KG1 (cell line): ENCODE measurements around the gene NFKBIE.
"Not testable (repeated sequence)": the region's sequence is repeated elsewhere in the genome, so short reads cannot be mapped to it uniquely, and the experiment has no call there.

ENCODE experiments used
- DNase-seq: peaks from one replicate; lab custom pipeline; 2025; lab: John Stamatoyannopoulos, UW

NFKBIE gene

DNA sequence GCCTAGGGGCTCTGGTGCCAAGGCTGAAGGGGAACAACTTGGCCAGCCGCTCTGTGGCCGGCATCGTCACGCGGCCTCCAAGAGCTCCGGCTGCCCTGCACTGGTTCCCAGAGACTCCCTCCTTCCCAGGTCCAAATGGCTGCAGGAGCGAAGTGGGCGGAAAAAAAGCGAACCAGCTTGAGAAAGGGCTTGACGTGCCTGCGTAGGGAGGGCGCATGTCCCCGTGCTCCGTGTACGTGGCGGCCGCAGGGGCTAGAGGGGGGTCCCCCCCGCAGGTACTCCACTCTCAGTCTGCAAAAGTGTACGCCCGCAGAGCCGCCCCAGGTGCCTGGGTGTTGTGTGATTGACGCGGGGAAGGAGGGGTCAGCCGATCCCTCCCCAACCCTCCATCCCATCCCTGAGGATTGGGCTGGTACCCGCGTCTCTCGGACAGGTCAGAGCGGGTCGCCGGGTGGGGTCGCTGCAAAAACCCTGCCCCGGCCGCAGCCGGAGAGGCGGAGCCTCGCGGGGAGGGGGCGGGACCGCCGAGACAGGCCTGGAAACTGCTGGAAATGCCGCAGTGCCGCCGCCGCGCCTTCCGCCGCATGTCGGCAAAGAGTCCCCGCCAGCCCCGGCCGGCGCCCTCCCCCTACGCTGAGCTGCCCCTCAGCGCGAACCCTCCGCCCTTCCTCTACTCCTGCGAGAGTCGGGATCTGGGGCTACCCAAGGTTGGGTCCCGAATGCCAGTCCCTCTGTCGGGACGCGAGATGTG, 19.3 kb downstream of the NFKBIE start:
- DNase-seq: peak; percentile 49

GRCh38 chr6:44245391-44245911, 19.9 kb downstream of the NFKBIE start:
- no peak for DNase-seq

GRCh38 chr6:44243345-44243744, 22.0 kb downstream of the NFKBIE start:
- DNase-seq: no peak

DNA sequence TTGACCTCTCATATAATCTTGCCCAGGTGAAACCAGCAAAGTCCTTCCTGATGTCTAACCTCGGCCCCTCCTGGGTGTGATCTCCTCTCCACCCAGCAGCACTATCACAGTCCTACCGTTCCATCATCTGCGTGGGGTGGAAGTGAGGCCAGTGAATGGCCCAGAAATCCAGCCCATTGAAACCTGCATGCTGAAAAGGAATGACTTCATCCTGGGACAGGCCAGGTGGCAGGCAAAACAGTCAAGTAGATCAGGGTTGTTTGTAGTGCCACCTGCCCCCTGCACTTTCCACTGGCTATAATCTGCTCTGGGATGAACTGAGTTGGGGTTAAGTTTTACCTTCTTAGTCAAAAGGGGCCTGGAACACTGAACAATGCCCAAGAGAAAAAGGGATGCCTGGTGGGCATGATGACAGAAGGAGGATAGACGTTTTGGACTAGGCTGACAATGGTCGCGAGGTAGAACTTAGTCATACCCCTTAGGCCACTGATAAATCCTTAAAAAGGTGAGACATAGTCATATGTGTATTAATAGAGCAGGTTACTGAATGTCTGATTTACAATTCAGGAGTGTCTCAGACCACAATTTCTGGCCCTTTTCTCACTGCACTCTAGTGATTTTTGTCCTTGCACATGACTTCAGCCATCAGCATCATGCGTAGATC, 26.5 kb downstream of the NFKBIE start:
- no peak for DNase-seq

- DNase-seq: peak; percentile 61
These were observed 27.4 kb downstream of the NFKBIE start for GRCh38 chr6:44237813-44238433.

DNA sequence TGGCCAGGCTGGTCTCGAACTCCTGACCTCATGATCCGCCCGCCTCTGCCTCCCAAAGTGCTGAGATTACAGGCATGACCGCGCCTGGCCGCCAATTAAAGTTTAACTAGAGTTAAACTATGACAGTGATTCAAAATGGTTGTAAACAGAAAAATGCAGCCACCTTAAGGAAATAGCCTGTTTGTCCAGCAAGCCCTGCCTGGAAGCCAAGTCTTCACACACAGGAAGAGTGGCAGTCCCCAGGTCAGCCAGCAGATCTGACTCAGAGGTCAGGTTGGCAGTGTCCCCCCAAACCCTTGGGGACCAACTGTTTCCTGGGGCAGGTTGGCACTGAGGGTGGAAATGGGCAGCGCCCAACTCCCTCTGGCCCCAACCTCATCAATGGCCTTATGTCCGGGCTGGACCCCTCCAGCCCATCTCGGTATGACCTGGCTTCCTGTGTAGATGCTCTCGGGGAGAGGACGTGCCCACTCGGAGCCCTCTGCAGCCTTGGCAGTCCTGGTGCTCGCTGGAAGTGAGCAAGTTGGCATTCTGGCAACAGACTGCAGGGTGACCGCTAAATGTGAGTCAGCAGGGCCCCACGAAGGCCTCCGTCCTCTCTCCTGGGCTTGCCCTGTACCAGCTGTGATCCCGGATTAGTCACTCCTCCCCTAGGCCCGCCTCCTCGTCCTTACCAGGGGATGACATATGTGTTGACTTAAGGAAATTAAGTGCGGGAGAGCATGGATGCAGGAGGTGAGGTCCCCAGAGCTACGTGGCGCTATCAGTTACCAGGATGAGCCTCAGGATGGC, 28.1 kb downstream of the NFKBIE start:
- no peak for DNase-seq

GRCh38 chr6:44235891-44236516, 29.3 kb downstream of the NFKBIE start:
- DNase-seq: no peak

- DNase-seq: no peak
These were observed 30.1 kb downstream of the NFKBIE start for GRCh38 chr6:44235269-44235668.

- DNase-seq: no peak
These were observed 31.0 kb downstream of the NFKBIE start for GRCh38 chr6:44234101-44235025.

DNA sequence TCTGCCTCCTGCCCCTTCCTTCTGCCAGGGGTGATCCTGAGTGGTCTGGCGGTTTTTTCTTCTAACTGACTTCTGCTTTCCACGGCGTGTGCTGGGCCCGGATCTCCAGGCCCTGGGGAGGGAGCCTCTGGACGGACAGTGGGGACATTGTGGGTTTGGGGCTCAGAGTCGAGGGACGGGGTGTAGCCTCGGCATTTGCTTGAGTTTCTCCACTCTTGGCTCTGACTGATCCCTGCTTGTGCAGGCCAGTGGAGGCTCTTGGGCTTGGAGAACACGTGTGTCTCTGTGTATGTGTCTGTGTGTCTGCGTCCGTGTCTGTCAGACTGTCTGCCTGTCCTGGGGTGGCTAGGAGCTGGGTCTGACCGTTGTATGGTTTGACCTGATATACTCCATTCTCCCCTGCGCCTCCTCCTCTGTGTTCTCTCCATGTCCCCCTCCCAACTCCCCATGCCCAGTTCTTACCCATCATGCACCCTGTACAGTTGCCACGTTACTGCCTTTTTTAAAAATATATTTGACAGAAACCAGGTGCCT, 31.7 kb downstream of the NFKBIE start:
- no peak for DNase-seq

GRCh38 chr6:44232676-44233566, 32.4 kb downstream of the NFKBIE start:
- DNase-seq: no peak

GRCh38 chr6:44231426-44231825, 33.9 kb downstream of the NFKBIE start:
- DNase-seq: not testable (repeated sequence)

DNA sequence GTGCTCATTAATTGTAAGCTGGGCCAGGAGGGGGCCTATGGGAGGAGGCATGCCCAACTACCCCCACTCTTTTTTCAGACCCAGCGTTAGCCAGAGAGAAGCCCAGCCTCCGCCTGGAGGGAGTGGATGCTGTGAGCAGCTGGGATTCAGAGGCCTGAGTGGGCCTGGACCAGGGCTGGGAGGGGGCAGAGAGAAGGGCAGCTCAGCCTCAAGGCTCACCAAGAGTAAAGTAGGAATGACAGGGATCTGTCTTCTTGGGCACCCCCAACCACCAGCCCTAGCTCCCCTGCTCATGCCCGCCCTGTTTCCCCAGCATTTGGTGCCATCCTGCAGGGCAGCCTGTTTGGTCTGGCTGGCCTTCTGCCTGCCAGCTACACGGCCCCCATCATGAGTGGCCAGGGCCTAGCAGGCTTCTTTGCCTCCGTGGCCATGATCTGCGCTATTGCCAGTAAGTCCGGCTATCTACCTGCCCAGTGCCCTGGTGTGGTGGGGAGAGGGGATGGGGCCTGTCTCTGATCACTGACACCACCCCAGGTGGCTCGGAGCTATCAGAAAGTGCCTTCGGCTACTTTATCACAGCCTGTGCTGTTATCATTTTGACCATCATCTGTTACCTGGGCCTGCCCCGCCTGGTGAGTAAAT, 35.2 kb downstream of the NFKBIE start:
- DNase-seq: no peak

GRCh38 chr6:44229376-44230033, 35.8 kb downstream of the NFKBIE start:
- DNase-seq: no peak

- no peak for DNase-seq
These were observed 36.5 kb downstream of the NFKBIE start for GRCh38 chr6:44228836-44229235.

GRCh38 chr6:44228433-44228832, 36.9 kb downstream of the NFKBIE start:
- DNase-seq: no peak

DNA sequence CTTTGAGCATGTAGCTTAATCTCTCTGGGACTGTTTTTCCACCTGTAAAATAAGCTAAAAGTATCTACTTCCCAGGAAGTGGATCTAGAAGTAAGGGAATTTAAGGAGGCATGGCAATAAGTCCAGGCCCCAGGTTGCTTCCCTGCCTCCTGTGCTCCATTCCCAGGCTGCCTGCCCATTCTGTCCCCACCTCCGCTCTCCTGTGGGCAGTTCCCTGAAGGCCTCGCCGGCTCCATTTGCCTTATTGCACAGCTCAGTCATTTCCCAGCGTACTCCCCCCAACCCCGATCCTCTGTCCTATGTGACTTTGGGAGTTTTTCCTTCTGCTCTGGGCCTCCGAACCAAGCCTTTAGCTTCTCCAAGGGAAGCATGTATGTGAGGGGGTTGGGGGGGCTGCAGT, 37.3 kb downstream of the NFKBIE start:
- no peak for DNase-seq

GRCh38 chr6:44227148-44227793, 38.1 kb downstream of the NFKBIE start:
- DNase-seq: no peak
